Gastrocnemius medialis (tissue), 4 donors: ENCODE data around the gene ALB.

ENCODE experiments used
- POLR2A ChIP-seq, 2 donors: fragments of 450-650 bp; IDR thresholded peaks; one replicate each; pipeline ENCODE4 v1.6.1; 2017; ENCODE audit warnings: antibody characterized with exemption in 2 of 2, mild to moderate bottlenecking in 2 of 2, moderate library complexity in 2 of 2
- TF ChIP-seq, protein P1 (sequence below), 5 experiments: fragments of 450-650 bp in 3 of 5; fragments of 200-600 bp in 2 of 5; sonication (generic) in 2 of 5; IDR thresholded peaks in 4 of 5; conservative IDR thresholded peaks in 1 of 5; 1 replicate in 4 of 5; 2 replicates in 1 of 5; pipeline ENCODE4 v1.5.1; 2016 to 2019; ENCODE audit warnings: antibody characterized with exemption in 5 of 5, mild to moderate bottlenecking in 3 of 5, moderate library complexity in 3 of 5

DNA sequence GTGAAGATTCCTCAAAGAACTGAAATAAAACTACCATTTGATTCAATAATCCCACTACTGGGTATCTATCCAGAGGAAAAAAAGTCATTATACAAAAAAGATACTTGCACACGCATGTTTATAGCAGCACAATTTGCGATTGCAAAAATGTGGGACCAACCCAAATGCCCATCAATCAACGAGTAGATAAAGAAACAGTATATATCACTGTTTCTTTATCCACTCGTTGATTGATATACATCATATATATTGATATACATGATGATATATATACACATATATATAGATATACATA, 18.3 kb downstream of the ALB start:
- TF ChIP-seq, protein P1, sequence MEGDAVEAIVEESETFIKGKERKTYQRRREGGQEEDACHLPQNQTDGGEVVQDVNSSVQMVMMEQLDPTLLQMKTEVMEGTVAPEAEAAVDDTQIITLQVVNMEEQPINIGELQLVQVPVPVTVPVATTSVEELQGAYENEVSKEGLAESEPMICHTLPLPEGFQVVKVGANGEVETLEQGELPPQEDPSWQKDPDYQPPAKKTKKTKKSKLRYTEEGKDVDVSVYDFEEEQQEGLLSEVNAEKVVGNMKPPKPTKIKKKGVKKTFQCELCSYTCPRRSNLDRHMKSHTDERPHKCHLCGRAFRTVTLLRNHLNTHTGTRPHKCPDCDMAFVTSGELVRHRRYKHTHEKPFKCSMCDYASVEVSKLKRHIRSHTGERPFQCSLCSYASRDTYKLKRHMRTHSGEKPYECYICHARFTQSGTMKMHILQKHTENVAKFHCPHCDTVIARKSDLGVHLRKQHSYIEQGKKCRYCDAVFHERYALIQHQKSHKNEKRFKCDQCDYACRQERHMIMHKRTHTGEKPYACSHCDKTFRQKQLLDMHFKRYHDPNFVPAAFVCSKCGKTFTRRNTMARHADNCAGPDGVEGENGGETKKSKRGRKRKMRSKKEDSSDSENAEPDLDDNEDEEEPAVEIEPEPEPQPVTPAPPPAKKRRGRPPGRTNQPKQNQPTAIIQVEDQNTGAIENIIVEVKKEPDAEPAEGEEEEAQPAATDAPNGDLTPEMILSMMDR (IDR thresholded peaks at IDR 0.05 in 4 of 5, conservative IDR thresholded peaks at IDR 0.05 in 1 of 5): no peak
- no peak for TF ChIP-seq POLR2A (IDR thresholded peaks at IDR 0.05)
